ENCODE measurements around the gene RORC. TPM values are rescaled to one million over a fixed set of nuclear protein-coding genes. Genes with fewer than 3 reads are reported as not detected.

The RORC gene
- total RNA-seq, 2 experiments from 2014 or later, result 1.3 to 1.5 TPM

GRCh38 chr1:151839082-151839412, 7.4 kb upstream of the RORC start:
- intact Hi-C loops (cut with micrococcal nuclease), result loop anchor here (5.0 to 10.0 kb wide), 2 partner anchors 77 to 244 kb away; partner anchors contain the start of gene MRPL9
- ChIA-PET CTCF (interaction anchor here (1.5 kb wide), 1 partner anchor 118 kb away, joined by 4 read pairs; the partner anchor contains the start of gene RIIAD1), POLR2A (interaction anchor here (0.8 to 3.0 kb wide), 4 partner anchors 9 to 79 kb away, joined by 3 to 9 read pairs (median 6); partner anchors contain the start of gene MRPL9)

GRCh38 chr1:151838222-151839081, 6.8 kb upstream of the RORC start:
- H3K27ac Mint-ChIP-seq, result peak overlapping the region; percentile 84
- peak overlapping the region; percentile 83 for H3K4me3 Mint-ChIP-seq
- TF ChIP-seq CTCF (IDR thresholded peaks at IDR 0.05), result no peak
- H3K4me1 Mint-ChIP-seq (ENCODE audit: low read depth), result peaks cover 46% of the 10 kb centered on the region
- H3K36me3 Mint-ChIP-seq (ENCODE audit: low read depth), result peaks cover 9% of the 10 kb centered on the region
- ATAC-seq (peak; percentile 10), DNase-seq (peak; percentile 59)
- CTCF ChIA-PET, result interaction anchor here (3.0 kb wide), 1 partner anchor 245 kb away, joined by 17 read pairs; no protein-coding TSS in a partner anchor
- H3K9me3 Mint-ChIP-seq, result no peaks in the 10 kb centered on the region
- intact Hi-C loops (cut with micrococcal nuclease), result loop anchor here (5.0 to 10.0 kb wide), 2 partner anchors 76 to 244 kb away; partner anchors contain the start of gene MRPL9
- no peaks in the 10 kb centered on the region for H3K27me3 Mint-ChIP-seq
- POLR2A ChIA-PET, result interaction anchor here (1.0 to 3.0 kb wide), 5 partner anchors 10 to 260 kb away, joined by 3 to 9 read pairs (median 5); no protein-coding TSS in a partner anchor

More at GRCh38 chr1:151839082-151839412, 7.4 kb upstream of the RORC start:
- no peaks in the 10 kb centered on the region for H3K27me3 Mint-ChIP-seq
- H3K9me3 Mint-ChIP-seq, result no peaks in the 10 kb centered on the region
- no peak for TF ChIP-seq CTCF (IDR thresholded peaks at IDR 0.05)
- H3K27ac Mint-ChIP-seq, result peak overlapping the region; percentile 84
- peaks cover 9% of the 10 kb centered on the region for H3K36me3 Mint-ChIP-seq (ENCODE audit: low read depth)
- peaks cover 40% of the 10 kb centered on the region for H3K4me1 Mint-ChIP-seq (ENCODE audit: low read depth)
- peak overlapping the region; percentile 80 for H3K4me3 Mint-ChIP-seq
- DNase-seq, result no peak
- ATAC-seq, result no peak

- ATAC-seq (no peak), DNase-seq (peak; percentile 14)
- POLR2A ChIA-PET, result interaction anchor here (1.0 to 3.0 kb wide), 5 partner anchors 10 to 259 kb away, joined by 3 to 9 read pairs (median 5); no protein-coding TSS in a partner anchor
- H3K4me1 Mint-ChIP-seq (ENCODE audit: low read depth), result peaks cover 52% of the 10 kb centered on the region
- intact Hi-C loops (cut with micrococcal nuclease), result loop anchor here (5.0 to 10.0 kb wide), 2 partner anchors 76 to 243 kb away; partner anchors contain the start of gene MRPL9
- peak overlapping the region; percentile 83 for H3K4me3 Mint-ChIP-seq
- no peak for TF ChIP-seq CTCF (IDR thresholded peaks at IDR 0.05)
- CTCF ChIA-PET, result interaction anchor here (3.0 kb wide), 1 partner anchor 244 kb away, joined by 17 read pairs; no protein-coding TSS in a partner anchor
- H3K27ac Mint-ChIP-seq, result peak overlapping the region; percentile 92
- H3K36me3 Mint-ChIP-seq (ENCODE audit: low read depth), result peaks cover 8% of the 10 kb centered on the region
- no peaks in the 10 kb centered on the region for H3K27me3 Mint-ChIP-seq
- H3K9me3 Mint-ChIP-seq, result no peaks in the 10 kb centered on the region
These were observed 6.3 kb upstream of the RORC start for GRCh38 chr1:151837884-151838221.

- no peak for TF ChIP-seq CTCF (IDR thresholded peaks at IDR 0.05)
- intact Hi-C loops (cut with micrococcal nuclease), result loop anchor here (5.0 to 10.0 kb wide), 2 partner anchors 75 to 242 kb away; partner anchors contain the start of gene MRPL9
- DNase-seq (peak; percentile 74), ATAC-seq (peak; percentile 55)
- Mint-ChIP-seq H3K9me3 (no peaks in the 10 kb centered on the region), H3K36me3 (ENCODE audit: low read depth) (peaks cover 8% of the 10 kb centered on the region), H3K27me3 (no peaks in the 10 kb centered on the region), H3K4me1 (ENCODE audit: low read depth) (peaks cover 58% of the 10 kb centered on the region), H3K4me3 (peak overlapping the region; percentile 83), H3K27ac (peak overlapping the region; percentile 92)
- CTCF ChIA-PET, result interaction anchor here (0.6 to 3.0 kb wide), 20 partner anchors 10 to 393 kb away, joined by 3 to 29 read pairs (median 5); partner anchors contain the start of genes CELF3 and MRPL9
- POLR2A ChIA-PET, result interaction anchor here (0.6 to 2.1 kb wide), 5 partner anchors 11 to 74 kb away, joined by 3 to 5 read pairs (median 4); partner anchors contain the start of genes MRPL9 and THEM4
These were observed 5.6 kb upstream of the RORC start for GRCh38 chr1:151837197-151837596.

All from activated CD8-positive, alpha-beta T cell treated with anti-CD3 and anti-CD28 coated beads for 36 hours (primary cell).